ENCODE measurements around the gene WASHC4. TPM values are rescaled to one million over a fixed set of nuclear protein-coding genes. Genes with fewer than 3 reads are reported as not detected.

The WASHC4 gene
- total and polyA plus RNA-seq, 8 donors = 6.1 to 128 (median 27.8) TPM

DNA sequence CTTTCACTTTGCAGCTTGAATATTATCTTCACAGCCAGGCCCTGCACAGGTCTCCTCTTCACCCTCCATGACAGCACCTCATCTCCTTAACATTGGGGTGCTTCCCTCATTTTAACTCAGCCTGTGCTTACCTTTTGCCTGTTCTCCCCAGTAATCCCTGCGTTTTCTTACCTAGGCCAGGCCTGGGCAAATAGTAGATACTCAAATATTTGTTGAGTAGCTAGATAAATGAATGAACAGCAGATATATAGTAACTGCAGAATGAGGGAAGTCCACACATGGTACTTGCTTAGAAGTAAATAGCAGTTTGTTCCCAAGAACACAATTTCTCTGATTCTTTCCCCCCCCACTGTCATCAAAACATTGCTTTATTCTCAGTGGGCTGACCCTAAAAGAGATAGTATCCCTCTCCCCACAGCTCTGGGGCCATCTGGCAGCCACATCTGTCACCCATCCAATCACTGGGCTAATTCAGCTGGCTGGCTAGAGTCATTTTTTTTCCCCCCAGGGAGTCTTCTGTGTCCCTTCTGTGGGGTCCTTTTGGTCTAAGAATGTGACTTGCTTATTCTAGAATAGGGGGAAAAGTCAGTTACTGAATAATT, 85.2 kb downstream of the WASHC4 start:
- intact Hi-C loops (cut with DNase I; ENCODE audit: low total_unique reads) = no loop called here
- no peak for TF ChIP-seq POLR2AphosphoS5 (IDR thresholded peaks at IDR 0.05)
- no peak for TF ChIP-seq EP300 (IDR thresholded peaks at IDR 0.05)
- TF ChIP-seq CTCF (IDR thresholded peaks at IDR 0.05) = no peak
- TF ChIP-seq POLR2A (IDR thresholded peaks at IDR 0.05) = no peak
- Histone ChIP-seq H3K9me3 (no peaks in the 10 kb centered on the region), H3K4me1 (peaks cover 0 to 17% (median 11%) of the 10 kb centered on the region in 4 donors), H3K36me3 (peaks cover 56 to 100% (median 98%) of the 10 kb centered on the region in 4 donors), H3K27me3 (no peaks in the 10 kb centered on the region), H3K4me3 (no peak overlapping the region), H3K27ac (no peak overlapping the region)
- DNase-seq = peak in 1 of 2 donors; percentile 24
- 39 to 70% (median 47%) methylated on average over 1 of the region's 1 CpG for WGBS, 5 donors

GRCh38 chr12:105194947-105195346, 87.4 kb downstream of the WASHC4 start:
- H3K27me3 ChIP-seq = no peaks in the 10 kb centered on the region
- no peak overlapping the region for H3K4me3 ChIP-seq
- DNase-seq = no peak
- no peaks in the 10 kb centered on the region for H3K9me3 ChIP-seq
- H3K4me1 ChIP-seq = peaks cover 0 to 17% (median 13%) of the 10 kb centered on the region in 4 donors
- H3K27ac ChIP-seq = no peak overlapping the region
- TF ChIP-seq EP300 (IDR thresholded peaks at IDR 0.05) = no peak
- TF ChIP-seq POLR2AphosphoS5 (IDR thresholded peaks at IDR 0.05) = no peak
- no peak for TF ChIP-seq POLR2A (IDR thresholded peaks at IDR 0.05)
- TF ChIP-seq CTCF (IDR thresholded peaks at IDR 0.05) = no peak
- intact Hi-C loops (cut with DNase I; ENCODE audit: low total_unique reads) = no loop called here
- WGBS, 5 donors = 87 to 92% (median 89%) methylated on average over 6 of the region's 6 CpGs
- peaks cover 48 to 97% (median 96%) of the 10 kb centered on the region in 4 donors for H3K36me3 ChIP-seq

GRCh38 chr12:105196090-105196489, 88.6 kb downstream of the WASHC4 start:
- H3K27me3 ChIP-seq = no peaks in the 10 kb centered on the region
- H3K4me1 ChIP-seq = peaks cover 0 to 17% (median 13%) of the 10 kb centered on the region in 4 donors
- intact Hi-C loops (cut with DNase I; ENCODE audit: low total_unique reads) = no loop called here
- H3K4me3 ChIP-seq = no peak overlapping the region
- peaks cover 43 to 97% (median 95%) of the 10 kb centered on the region in 4 donors for H3K36me3 ChIP-seq
- DNase-seq = no peak
- H3K27ac ChIP-seq = no peak overlapping the region
- 89 to 98% (median 91%) methylated on average over 6 of the region's 6 CpGs for WGBS, 5 donors
- no peak for TF ChIP-seq CTCF (IDR thresholded peaks at IDR 0.05)
- TF ChIP-seq EP300 (IDR thresholded peaks at IDR 0.05) = no peak
- no peak for TF ChIP-seq POLR2A (IDR thresholded peaks at IDR 0.05)
- no peak for TF ChIP-seq POLR2AphosphoS5 (IDR thresholded peaks at IDR 0.05)
- no peaks in the 10 kb centered on the region for H3K9me3 ChIP-seq

DNA sequence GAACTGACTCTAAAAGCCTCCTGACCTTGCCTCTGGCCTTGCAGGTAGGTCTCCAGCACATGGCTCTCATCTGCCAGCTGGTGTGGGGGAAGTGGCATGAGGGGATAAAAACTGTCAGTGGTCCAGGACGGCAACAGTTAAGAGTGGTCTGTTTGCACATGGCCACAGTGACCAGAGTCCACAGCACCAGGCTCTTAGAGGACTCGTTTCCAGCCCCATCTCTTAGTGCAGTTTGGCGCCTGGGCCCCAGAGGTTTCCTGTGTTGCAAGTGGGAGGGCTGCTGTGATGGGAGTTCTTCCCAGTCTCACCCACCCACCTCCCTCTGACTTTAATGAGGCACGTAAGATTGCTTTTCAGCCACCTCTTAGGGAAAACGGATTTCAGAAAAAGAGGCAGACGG, 91.4 kb downstream of the WASHC4 start:
- WGBS, 5 donors = 71 to 86% (median 80%) methylated on average over 6 of the region's 6 CpGs
- no peaks in the 10 kb centered on the region for H3K9me3 ChIP-seq
- peaks cover 4 to 13% (median 10%) of the 10 kb centered on the region in 4 donors for H3K4me1 ChIP-seq
- H3K4me3 ChIP-seq = no peak overlapping the region
- no peak for DNase-seq
- TF ChIP-seq POLR2AphosphoS5 (IDR thresholded peaks at IDR 0.05) (no peak), CTCF (IDR thresholded peaks at IDR 0.05) (no peak), POLR2A (IDR thresholded peaks at IDR 0.05) (no peak), EP300 (IDR thresholded peaks at IDR 0.05) (no peak)
- peaks cover 45 to 97% (median 96%) of the 10 kb centered on the region in 4 donors for H3K36me3 ChIP-seq
- H3K27ac ChIP-seq = no peak overlapping the region
- intact Hi-C loops (cut with DNase I; ENCODE audit: low total_unique reads) = no loop called here
- no peaks in the 10 kb centered on the region for H3K27me3 ChIP-seq
